ENCODE measurements around the gene ZNF423.

- TF ChIP-seq, protein P1, sequence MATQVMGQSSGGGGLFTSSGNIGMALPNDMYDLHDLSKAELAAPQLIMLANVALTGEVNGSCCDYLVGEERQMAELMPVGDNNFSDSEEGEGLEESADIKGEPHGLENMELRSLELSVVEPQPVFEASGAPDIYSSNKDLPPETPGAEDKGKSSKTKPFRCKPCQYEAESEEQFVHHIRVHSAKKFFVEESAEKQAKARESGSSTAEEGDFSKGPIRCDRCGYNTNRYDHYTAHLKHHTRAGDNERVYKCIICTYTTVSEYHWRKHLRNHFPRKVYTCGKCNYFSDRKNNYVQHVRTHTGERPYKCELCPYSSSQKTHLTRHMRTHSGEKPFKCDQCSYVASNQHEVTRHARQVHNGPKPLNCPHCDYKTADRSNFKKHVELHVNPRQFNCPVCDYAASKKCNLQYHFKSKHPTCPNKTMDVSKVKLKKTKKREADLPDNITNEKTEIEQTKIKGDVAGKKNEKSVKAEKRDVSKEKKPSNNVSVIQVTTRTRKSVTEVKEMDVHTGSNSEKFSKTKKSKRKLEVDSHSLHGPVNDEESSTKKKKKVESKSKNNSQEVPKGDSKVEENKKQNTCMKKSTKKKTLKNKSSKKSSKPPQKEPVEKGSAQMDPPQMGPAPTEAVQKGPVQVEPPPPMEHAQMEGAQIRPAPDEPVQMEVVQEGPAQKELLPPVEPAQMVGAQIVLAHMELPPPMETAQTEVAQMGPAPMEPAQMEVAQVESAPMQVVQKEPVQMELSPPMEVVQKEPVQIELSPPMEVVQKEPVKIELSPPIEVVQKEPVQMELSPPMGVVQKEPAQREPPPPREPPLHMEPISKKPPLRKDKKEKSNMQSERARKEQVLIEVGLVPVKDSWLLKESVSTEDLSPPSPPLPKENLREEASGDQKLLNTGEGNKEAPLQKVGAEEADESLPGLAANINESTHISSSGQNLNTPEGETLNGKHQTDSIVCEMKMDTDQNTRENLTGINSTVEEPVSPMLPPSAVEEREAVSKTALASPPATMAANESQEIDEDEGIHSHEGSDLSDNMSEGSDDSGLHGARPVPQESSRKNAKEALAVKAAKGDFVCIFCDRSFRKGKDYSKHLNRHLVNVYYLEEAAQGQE (IDR thresholded peaks at IDR 0.05; ENCODE audit: borderline replicate concordance) = no peak
- TF ChIP-seq EP300 (conservative IDR thresholded peaks at IDR 0.05; ENCODE audit: poor library complexity, severe bottlenecking) = no peak
- TF ChIP-seq, protein P2, sequence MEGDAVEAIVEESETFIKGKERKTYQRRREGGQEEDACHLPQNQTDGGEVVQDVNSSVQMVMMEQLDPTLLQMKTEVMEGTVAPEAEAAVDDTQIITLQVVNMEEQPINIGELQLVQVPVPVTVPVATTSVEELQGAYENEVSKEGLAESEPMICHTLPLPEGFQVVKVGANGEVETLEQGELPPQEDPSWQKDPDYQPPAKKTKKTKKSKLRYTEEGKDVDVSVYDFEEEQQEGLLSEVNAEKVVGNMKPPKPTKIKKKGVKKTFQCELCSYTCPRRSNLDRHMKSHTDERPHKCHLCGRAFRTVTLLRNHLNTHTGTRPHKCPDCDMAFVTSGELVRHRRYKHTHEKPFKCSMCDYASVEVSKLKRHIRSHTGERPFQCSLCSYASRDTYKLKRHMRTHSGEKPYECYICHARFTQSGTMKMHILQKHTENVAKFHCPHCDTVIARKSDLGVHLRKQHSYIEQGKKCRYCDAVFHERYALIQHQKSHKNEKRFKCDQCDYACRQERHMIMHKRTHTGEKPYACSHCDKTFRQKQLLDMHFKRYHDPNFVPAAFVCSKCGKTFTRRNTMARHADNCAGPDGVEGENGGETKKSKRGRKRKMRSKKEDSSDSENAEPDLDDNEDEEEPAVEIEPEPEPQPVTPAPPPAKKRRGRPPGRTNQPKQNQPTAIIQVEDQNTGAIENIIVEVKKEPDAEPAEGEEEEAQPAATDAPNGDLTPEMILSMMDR (IDR thresholded peaks at IDR 0.05; ENCODE audit: poor library complexity, severe bottlenecking) = no peak
- TF ChIP-seq POLR2AphosphoS5 (IDR thresholded peaks at IDR 0.05) = no peak
- TF ChIP-seq EZH2 (IDR thresholded peaks at IDR 0.05; ENCODE audit: borderline replicate concordance, insufficient read depth, low read length, poor library complexity, severe bottlenecking) = no peak
- TF ChIP-seq RAD21 (conservative IDR thresholded peaks at IDR 0.05) = no peak
- TF ChIP-seq SMC3 (conservative IDR thresholded peaks at IDR 0.05; ENCODE audit: poor library complexity) = no peak
- no peak for TF ChIP-seq MXI1 (conservative IDR thresholded peaks at IDR 0.05; ENCODE audit: poor library complexity, severe bottlenecking)
These were observed 240.3 kb downstream of the ZNF423 start for GRCh38 chr16:49615576-49615975.
